HepG2 (cell line): Measurements from ENCODE around the gene TBCB. TPM values are rescaled to one million over a fixed set of nuclear protein-coding genes. Genes with fewer than 3 reads are reported as not detected.
A peak's percentile ranks its signal among the peaks of the same experiment; 100 is the strongest.

ENCODE experiments used
- ATF1 ChIP-seq: IDR thresholded peaks from 2 replicates; pipeline ENCODE4 v1.6.1; 2016; ENCODE audit warnings: mild to moderate bottlenecking, control low read depth
- ETV6 ChIP-seq: sonication (generic); formaldehyde crosslinking; conservative IDR thresholded peaks from 2 replicates; pipeline ENCODE4 v1.4.0; 2020; ENCODE audit warnings: missing genetic modification reagents
- GATAD2A ChIP-seq: IDR thresholded peaks from 2 replicates; pipeline ENCODE4 v1.6.1; 2016
- HMGXB3 ChIP-seq: sonication (generic); formaldehyde crosslinking; IDR thresholded peaks from 2 replicates; pipeline ENCODE4 v1.4.0; 2020; ENCODE audit warnings: missing genetic modification reagents, borderline replicate concordance
- HOXA3 ChIP-seq: sonication (generic); formaldehyde crosslinking; IDR thresholded peaks from 2 replicates; pipeline ENCODE4 v1.5.0; 2020; ENCODE audit warnings: missing genetic modification reagents
- KDM1A ChIP-seq: IDR thresholded peaks from 2 replicates; pipeline ENCODE4 v1.6.1; 2016; ENCODE audit warnings: missing compliant biosample characterization
- KLF13 ChIP-seq: sonication (generic); formaldehyde crosslinking; IDR thresholded peaks from 2 replicates; pipeline ENCODE4 v1.4.0; 2020; ENCODE audit warnings: mild to moderate bottlenecking, missing genetic modification reagents
- KLF15 ChIP-seq: sonication (generic); formaldehyde crosslinking; IDR thresholded peaks from 2 replicates; pipeline ENCODE4 v1.8.1; 2023; ENCODE audit warnings: borderline replicate concordance, mild to moderate bottlenecking, inconsistent platforms, missing genetic modification reagents, mixed read lengths
- NFE2 ChIP-seq: sonication (generic); formaldehyde crosslinking; IDR thresholded peaks from 2 replicates; pipeline ENCODE4 v1.4.0; 2020; ENCODE audit warnings: missing genetic modification reagents
- NONO ChIP-seq, 2 experiments: fragments of 450-650 bp in 1 of 2; sonication (generic) in 1 of 2; formaldehyde crosslinking in 1 of 2; IDR thresholded peaks in 1 of 2; conservative IDR thresholded peaks in 1 of 2; 2 replicates each; pipeline versions ENCODE4 v1.6.1 to v1.8.0; 2017 to 2022; ENCODE audit warnings: mild to moderate bottlenecking in 1 of 2, missing genetic modification reagents in 1 of 2, moderate library complexity in 1 of 2
- RBM39 ChIP-seq: fragments of 200-400 bp; formaldehyde crosslinking; IDR thresholded peaks from one replicate; pipeline ENCODE4 v1.6.1; 2018; ENCODE audit warnings: antibody characterized with exemption, mild to moderate bottlenecking, low read depth, low read length; ENCODE audit not compliant: poor library complexity, severe bottlenecking
- SP1 ChIP-seq, 2 experiments: fragments of 450-650 bp in 1 of 2; sonication (generic) in 1 of 2; formaldehyde crosslinking in 1 of 2; IDR thresholded peaks; 2 replicates each; pipeline versions ENCODE4 v1.4.0 to v1.6.1; 2016 to 2020; ENCODE audit warnings: missing genetic modification reagents in 1 of 2
- ZBTB25 ChIP-seq: IDR thresholded peaks from 2 replicates; pipeline ENCODE4 v1.6.1; 2018; ENCODE audit warnings: missing genetic modification reagents
- ZBTB49 ChIP-seq: sonication (generic); formaldehyde crosslinking; IDR thresholded peaks from 2 replicates; pipeline ENCODE4 v1.4.0; 2020; ENCODE audit warnings: missing genetic modification reagents, borderline replicate concordance
- ZNF224 ChIP-seq: sonication (generic); formaldehyde crosslinking; IDR thresholded peaks from 2 replicates; pipeline ENCODE4 v1.5.0; 2020; ENCODE audit warnings: mild to moderate bottlenecking, missing genetic modification reagents
- ZNF276 ChIP-seq: sonication (generic); formaldehyde crosslinking; IDR thresholded peaks from 2 replicates; pipeline ENCODE4 v1.4.0; 2020; ENCODE audit warnings: mild to moderate bottlenecking, low read depth, missing genetic modification reagents
- ZNF329 ChIP-seq: sonication (generic); formaldehyde crosslinking; IDR thresholded peaks from 2 replicates; pipeline ENCODE4 v1.9.0; 2021; ENCODE audit warnings: low read depth, mild to moderate bottlenecking, missing genetic modification reagents
- polyA plus RNA-seq, 8 experiments: library from polyadenylated mRNA; depleted of rRNA in 3 of 8; stranded (reverse) in 7 of 8; unstranded in 1 of 8; fragments of >200 nt; fragmentation: Illumina TruSeq in 4 of 8; extraction: Trizol in 4 of 8; gene quantifications; 2 replicates each; pipeline versions ENCODE4 v1.2.1 to v1.2.3, GENCODE V29; 2011 to 2016; ENCODE audit warnings: low read depth in 4 of 8, missing spikeins in 1 of 8, mixed read lengths in 1 of 8; ENCODE audit not compliant: insufficient read depth in 1 of 8
- total RNA-seq, 5 experiments: library from RNA; depleted of rRNA; stranded (reverse); fragments of >200 nt; fragmentation: Illumina TruSeq; extraction: Trizol; gene quantifications; 2 replicates each; pipeline ENCODE4 v1.2.3, GENCODE V29; 2016; ENCODE audit warnings: low read depth in 1 of 5

Gene TBCB
- total and polyA plus RNA-seq, 2 of the 13 experiments (the other 11 are each of a cell fraction or from before 2014, with no cell fraction given), result 271 to 276 TPM

GRCh38 chr19:36139473-36140303, 24.4 kb downstream of the TBCB start, which contains the start of gene CAPNS1 (continued):
- TF ChIP-seq HMGXB3 (peak; percentile 49; the same call in 1 of the 2 replicates), NFE2 (CRISPR knock-in tag) (no peak), KDM1A (CRISPR knock-in tag) (no peak), ZBTB49 (CRISPR knock-in tag) (no peak), ZNF329 (CRISPR knock-in tag) (no peak), ZBTB25 (CRISPR knock-in tag) (peak; percentile 81; the same call in 1 of the 2 replicates), HOXA3 (CRISPR knock-in tag) (peak; percentile 80), KLF13 (no peak), NONO (IDR thresholded peaks at IDR 0.05) (no peak), NONO (CRISPR knock-in tag; conservative IDR thresholded peaks at IDR 0.05) (peak; percentile 92), KLF15 (CRISPR knock-in tag) (peak; percentile 81; the same call in 1 of the 2 replicates), RBM39 (no peak), GATAD2A (CRISPR knock-in tag) (peak; percentile 62; the same call in 1 of the 2 replicates), ZNF224 (0 out of 2 replicates have a peak, but pooled peaks have one; percentile 67), ETV6 (no peak), SP1 (IDR thresholded peaks at IDR 0.05) (no peak), SP1 (CRISPR knock-in tag; IDR thresholded peaks at IDR 0.05) (peak; percentile 75), ATF1 (CRISPR knock-in tag) (no peak), ZNF276 (CRISPR knock-in tag) (peak; percentile 72; the same call in 1 of the 2 replicates)
